Motor neuron (in vitro differentiated cells): Measurements from ENCODE around the gene IPCEF1. TPM values are rescaled to one million over a fixed set of nuclear protein-coding genes. Genes with fewer than 3 reads are reported as not detected.

Source experiments
- ATAC-seq, 8 experiments: fragments of 200-7000 bp; cut with Tn5 transposase; replicated peaks in 6 of 8; 2 replicates each; pipeline ENCODE4 v1.8.0; 2021; ENCODE audit warnings: mild to moderate bottlenecking in 8 of 8, moderate library complexity in 8 of 8
- H3K27ac ChIP-seq, 2 donors: fragments of 250-450 bp; sonication (Bioruptor Pico); 2 replicates each; pipeline ENCODE4 v1.9.0; 2021; ENCODE audit warnings: antibody characterized with exemption in 2 of 2, mild to moderate bottlenecking in 2 of 2, moderate library complexity in 1 of 2
- H3K4me1 ChIP-seq, 2 donors: fragments of 250-450 bp; sonication (Bioruptor Pico); replicated peaks in 1 of 2; 2 replicates each; pipeline ENCODE4 v1.6.1; 2021; ENCODE audit warnings: antibody characterized with exemption in 2 of 2, mild to moderate bottlenecking in 2 of 2, moderate library complexity in 1 of 2
- H3K4me3 ChIP-seq, 5 donors: fragments of 250-450 bp; sonication (Bioruptor Pico); 2 replicates each; pipeline ENCODE4 v1.9.0; 2021; ENCODE audit warnings: antibody characterized with exemption in 5 of 5, mild to moderate bottlenecking in 5 of 5, moderate library complexity in 4 of 5
- WGBS, 10 experiments: fragments of 450-650 bp; shearing (Covaris generic); methylation state at CpG; one replicate each; pipeline ENCODE4 v1.0.0; 2022; 5-methylcytosine and 5-hydroxymethylcytosine counted together
- in situ Hi-C, 9 experiments: fragments of 400-800 bp; cut with MboI; loops; one replicate each; pipeline ENCODE4 v1.15.0; 2021; ENCODE audit warnings: low sequenced_read_pairs in 9 of 9, low pct_unique_long_range_greater_than_20kb in 2 of 9; ENCODE audit not compliant: unreplicated experiment in 9 of 9
- total RNA-seq, 8 experiments: library from RNA; unstranded; fragments of 300-600 nt; gene quantifications; 2 replicates each; pipeline versions ENCODE4 v1.2.3 to v1.2.4, GENCODE V29; 2022

The IPCEF1 gene
- total RNA-seq, 8 experiments from 2014 or later: 0.29 to 1.0 (median 0.40) TPM

DNA sequence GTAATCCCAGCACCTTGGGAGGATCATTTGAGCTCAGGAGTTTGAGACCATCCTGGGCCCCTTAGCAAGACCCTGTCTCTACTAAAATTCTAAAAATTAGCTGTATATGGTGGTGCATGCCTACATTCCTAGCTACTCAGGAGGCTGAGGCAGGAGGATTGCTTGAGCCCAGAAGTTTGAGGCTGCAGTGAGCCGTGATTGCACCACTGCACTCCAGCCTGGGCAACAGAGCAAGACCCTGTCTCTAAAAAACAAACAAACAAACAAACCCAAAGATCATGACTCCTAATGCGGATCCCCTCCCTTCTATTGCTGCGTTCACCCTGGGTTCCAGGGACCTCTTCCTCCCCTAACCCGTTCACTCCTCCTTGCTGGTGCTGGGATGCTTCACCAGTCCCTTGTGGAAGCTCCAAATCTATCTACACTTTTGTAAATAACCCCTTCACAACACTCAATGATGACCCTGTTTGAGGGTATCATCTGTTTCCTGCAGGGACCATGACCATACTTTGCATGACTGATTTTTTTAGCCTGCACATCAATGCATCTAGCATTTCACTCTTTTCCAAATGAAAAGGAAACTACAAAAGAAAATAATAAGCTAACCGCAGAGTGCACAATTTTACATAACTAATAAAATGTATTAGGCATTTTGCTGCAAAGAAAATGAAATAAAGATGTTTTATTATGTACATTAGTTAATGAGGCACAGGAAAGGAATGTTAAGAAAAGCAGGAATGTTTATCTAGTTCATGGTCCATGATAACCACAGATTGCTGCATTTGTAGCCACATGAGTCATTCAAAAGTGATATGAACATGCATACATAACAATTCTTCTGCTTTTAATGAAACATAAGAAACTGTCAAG lies 30.5 kb upstream of the IPCEF1 start:
- Histone ChIP-seq H3K4me3 (no peak overlapping the region), H3K27ac (no peak overlapping the region), H3K4me1 (no peaks in the 10 kb centered on the region)
- peak in 3 of 8 experiments; percentile 80 to 98 (median 97) for ATAC-seq
- WGBS, 10 experiments: 0 to 90% (median 50%) methylated on average over 1 to 4 of the region's 5 CpGs; no CpG with 5 or more reads in 1 of the 10 experiments
- in situ Hi-C loops: loop anchor here in 1 of 9 experiments (25.0 kb wide), 1 partner anchor 275 kb away; no protein-coding TSS in a partner anchor

GRCh38 chr6:154384191-154384590 lies 27.6 kb upstream of the IPCEF1 start:
- in situ Hi-C loops: loop anchor here in 1 of 9 experiments (25.0 kb wide), 1 partner anchor 278 kb away; no protein-coding TSS in a partner anchor
- H3K27ac ChIP-seq: no peak overlapping the region
- H3K4me3 ChIP-seq: no peak overlapping the region
- WGBS, 10 experiments: 30 to 100% (median 83%) methylated on average over 1 to 2 of the region's 2 CpGs; no CpG with 5 or more reads in 1 of the 10 experiments
- ATAC-seq: no peak
- H3K4me1 ChIP-seq: no peaks in the 10 kb centered on the region

DNA sequence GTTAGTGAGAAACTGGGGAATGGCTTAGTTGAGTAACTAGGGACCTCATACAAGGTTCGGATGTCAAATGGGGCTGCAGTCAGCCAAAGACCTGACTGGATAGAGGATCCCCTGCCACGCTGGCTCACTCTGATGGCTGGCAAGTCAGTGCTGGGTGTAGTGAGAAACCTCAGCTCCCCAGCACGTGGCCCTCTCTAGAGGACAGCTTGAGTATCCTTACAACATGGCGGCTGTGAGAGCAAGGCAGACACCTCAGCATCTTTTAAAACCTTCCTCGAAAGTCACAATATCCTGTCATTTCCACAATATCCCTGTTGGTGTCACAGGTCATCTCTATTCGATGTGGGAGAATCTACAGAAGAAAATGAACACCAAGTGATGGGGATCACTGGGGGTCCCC lies 26.7 kb upstream of the IPCEF1 start:
- no peak for ATAC-seq
- no peak overlapping the region for H3K27ac ChIP-seq
- 82 to 100% (median 98%) methylated on average over 1 to 4 of the region's 6 CpGs; no CpG with 5 or more reads in 2 of the 10 experiments for WGBS, 10 experiments
- H3K4me3 ChIP-seq: no peak overlapping the region
- in situ Hi-C loops: loop anchor here in 1 of 9 experiments (25.0 kb wide), 1 partner anchor 279 kb away; no protein-coding TSS in a partner anchor
- H3K4me1 ChIP-seq: no peaks in the 10 kb centered on the region

DNA sequence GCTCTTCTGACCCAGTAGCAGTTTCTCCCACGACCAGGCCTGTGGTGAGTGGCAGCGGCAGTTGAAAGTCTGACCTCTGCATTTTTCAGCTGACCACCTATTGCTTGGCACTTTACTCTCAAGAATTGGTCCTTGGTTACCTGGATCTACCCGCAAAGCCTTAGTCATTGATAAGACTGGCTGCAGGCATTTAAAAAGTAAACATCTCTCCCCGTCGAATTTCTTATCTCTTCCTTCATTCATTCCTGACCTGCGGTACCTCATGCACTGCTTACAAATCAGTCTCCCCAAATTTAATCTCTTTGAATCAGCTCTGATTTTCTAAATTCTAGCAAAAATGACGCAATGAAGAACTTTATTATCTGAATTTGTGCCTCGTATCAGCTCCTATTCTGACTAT lies 26.1 kb upstream of the IPCEF1 start:
- Histone ChIP-seq H3K4me3 (no peak overlapping the region), H3K27ac (no peak overlapping the region), H3K4me1 (no peaks in the 10 kb centered on the region)
- in situ Hi-C loops: loop anchor here in 1 of 9 experiments (25.0 kb wide), 1 partner anchor 280 kb away; no protein-coding TSS in a partner anchor
- 82 to 97% (median 93%) methylated on average over 4 to 7 of the region's 8 CpGs; no CpG with 5 or more reads in 2 of the 10 experiments for WGBS, 10 experiments
- ATAC-seq: no peak

GRCh38 chr6:154381548-154381947 lies 24.9 kb upstream of the IPCEF1 start:
- Histone ChIP-seq H3K4me3 (no peak overlapping the region), H3K4me1 (no peaks in the 10 kb centered on the region), H3K27ac (no peak overlapping the region)
- WGBS, 10 experiments: 0 to 100% (median 86%) methylated on average over 1 to 3 of the region's 4 CpGs; no CpG with 5 or more reads in 1 of the 10 experiments
- in situ Hi-C loops: loop anchor here in 1 of 9 experiments (25.0 kb wide), 1 partner anchor 281 kb away; no protein-coding TSS in a partner anchor
- ATAC-seq: peak in 3 of 8 experiments; percentile 75 to 86 (median 76)

GRCh38 chr6:154380741-154381140 lies 24.1 kb upstream of the IPCEF1 start:
- in situ Hi-C loops: loop anchor here in 1 of 9 experiments (25.0 kb wide), 1 partner anchor 282 kb away; no protein-coding TSS in a partner anchor
- WGBS, 10 experiments: 50 to 100% (median 65%) methylated on average over 1 to 2 of the region's 2 CpGs; no CpG with 5 or more reads in 2 of the 10 experiments
- no peak for ATAC-seq

GRCh38 chr6:154379585-154379984 lies 23.0 kb upstream of the IPCEF1 start:
- no peak overlapping the region for H3K27ac ChIP-seq
- in situ Hi-C loops: loop anchor here in 1 of 9 experiments (25.0 kb wide), 1 partner anchor 283 kb away; no protein-coding TSS in a partner anchor
- WGBS, 10 experiments: 63 to 100% (median 85%) methylated on average over 1 to 3 of the region's 3 CpGs; no CpG with 5 or more reads in 2 of the 10 experiments
- no peaks in the 10 kb centered on the region for H3K4me1 ChIP-seq
- no peak overlapping the region for H3K4me3 ChIP-seq
- no peak for ATAC-seq

More at GRCh38 chr6:154380741-154381140, 24.1 kb upstream of the IPCEF1 start:
- Histone ChIP-seq H3K4me3 (no peak overlapping the region), H3K4me1 (no peaks in the 10 kb centered on the region), H3K27ac (no peak overlapping the region)

GRCh38 chr6:154378518-154378917 lies 21.9 kb upstream of the IPCEF1 start:
- no peak overlapping the region for H3K27ac ChIP-seq
- no peak for ATAC-seq
- 20 to 100% (median 80%) methylated on average over 1 to 2 of the region's 2 CpGs; no CpG with 5 or more reads in 3 of the 10 experiments for WGBS, 10 experiments
- in situ Hi-C loops: loop anchor here in 1 of 9 experiments (25.0 kb wide), 1 partner anchor 284 kb away; no protein-coding TSS in a partner anchor
- no peaks in the 10 kb centered on the region for H3K4me1 ChIP-seq
- no peak overlapping the region for H3K4me3 ChIP-seq

GRCh38 chr6:154377726-154378125 lies 21.1 kb upstream of the IPCEF1 start:
- no peak overlapping the region for H3K27ac ChIP-seq
- H3K4me3 ChIP-seq: no peak overlapping the region
- no peak for ATAC-seq
- WGBS, 10 experiments: 28 to 100% (median 97%) methylated on average over 1 to 4 of the region's 4 CpGs
- H3K4me1 ChIP-seq: no peaks in the 10 kb centered on the region
- in situ Hi-C loops: loop anchor here in 1 of 9 experiments (25.0 kb wide), 1 partner anchor 285 kb away; no protein-coding TSS in a partner anchor

- ATAC-seq: no peak
- Histone ChIP-seq H3K4me1 (peaks cover 0 to 7% of the 10 kb centered on the region in 2 donors), H3K4me3 (no peak overlapping the region), H3K27ac (no peak overlapping the region)
- in situ Hi-C loops: loop anchor here in 1 of 9 experiments (25.0 kb wide), 1 partner anchor 212 kb away; no protein-coding TSS in a partner anchor
- WGBS, 10 experiments: 0 to 100% (median 81%) methylated on average over 1 to 2 of the region's 2 CpGs; no CpG with 5 or more reads in 2 of the 10 experiments
These were observed 17.4 kb upstream of the IPCEF1 start for GRCh38 chr6:154373971-154374370.

- WGBS, 10 experiments: 55 to 100% (median 82%) methylated on average over 1 to 4 of the region's 4 CpGs; no CpG with 5 or more reads in 1 of the 10 experiments
- peaks cover 0 to 7% of the 10 kb centered on the region in 2 donors for H3K4me1 ChIP-seq
- in situ Hi-C loops: loop anchor here in 1 of 9 experiments (25.0 kb wide), 1 partner anchor 209 kb away; no protein-coding TSS in a partner anchor
- no peak overlapping the region for H3K4me3 ChIP-seq
- H3K27ac ChIP-seq: no peak overlapping the region
- peak in 1 of 8 experiments; percentile 29 for ATAC-seq
These were observed 14.7 kb upstream of the IPCEF1 start for GRCh38 chr6:154371281-154371680.

DNA sequence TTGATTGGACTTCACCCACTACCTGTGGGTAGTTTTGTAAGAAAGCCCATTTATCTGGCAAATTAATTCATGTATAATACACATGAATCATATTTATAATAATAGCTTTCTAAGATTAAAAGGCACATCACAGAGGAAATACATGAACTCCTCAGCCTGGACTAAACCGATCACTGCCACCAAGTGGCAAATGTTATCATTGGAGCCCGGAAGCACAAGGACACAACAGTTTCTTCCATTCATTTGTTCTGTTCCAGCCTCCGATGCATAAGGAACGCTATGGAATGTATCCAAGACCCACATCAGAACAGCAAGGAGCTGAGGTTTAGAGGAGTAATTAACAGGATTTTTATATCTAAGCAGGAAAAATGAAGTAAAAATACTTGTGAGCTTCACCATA lies 13.9 kb upstream of the IPCEF1 start:
- Histone ChIP-seq H3K27ac (no peak overlapping the region), H3K4me1 (peaks cover 0 to 7% of the 10 kb centered on the region in 2 donors), H3K4me3 (no peak overlapping the region)
- WGBS, 10 experiments: 0 to 47% (median 28%) methylated on average over 2 to 4 of the region's 4 CpGs; no CpG with 5 or more reads in 2 of the 10 experiments
- in situ Hi-C loops: loop anchor here in 1 of 9 experiments (25.0 kb wide), 1 partner anchor 208 kb away; no protein-coding TSS in a partner anchor
- peak in 7 of 8 experiments; percentile 29 to 79 (median 61) for ATAC-seq
